GM12878 (cell line): ENCODE measurements around the gene TMEM79. TPM values are rescaled to one million over a fixed set of nuclear protein-coding genes. Genes with fewer than 3 reads are reported as not detected.

Experiments used
- FOXM1 ChIP-seq: IDR thresholded peaks from 2 replicates; pipeline ENCODE4 v1.6.1; 2012; ENCODE audit warnings: low read depth, mild to moderate bottlenecking, inconsistent platforms, low read length, moderate library complexity
- POU2F2 ChIP-seq: IDR thresholded peaks from 3 replicates; pipeline ENCODE4 v1.6.1; 2011; ENCODE audit warnings: low read depth, mild to moderate bottlenecking, low read length, borderline replicate concordance
- ZNF207 ChIP-seq: fragments of 450-650 bp; IDR thresholded peaks from 2 replicates; pipeline ENCODE4 v1.6.1; 2014; ENCODE audit warnings: antibody characterized with exemption, mild to moderate bottlenecking, borderline replicate concordance
- polyA plus RNA-seq, 11 experiments: library from polyadenylated mRNA; depleted of rRNA in 4 of 11; unstranded in 6 of 11; stranded (reverse) in 5 of 11; fragments of >200 nt; fragmentation: Nextera tagmentation in 4 of 11; fragmentation: Illumina TruSeq in 1 of 11; extraction: Ambion mirVana in 4 of 11; extraction: Trizol in 1 of 11; gene quantifications; 1 replicate in 1 of 11; 2 replicates in 10 of 11; pipeline versions ENCODE4 v1.2.1 to v1.2.3, GENCODE V29; 2011 to 2016; ENCODE audit warnings: inconsistent platforms in 2 of 11, missing spikeins in 2 of 11, low read depth in 1 of 11
- total RNA-seq, 4 experiments: library from RNA; depleted of rRNA in 3 of 4; stranded (reverse); fragments of >200 nt in 3 of 4; fragmentation: Illumina TruSeq in 1 of 4; extraction: Trizol in 1 of 4; gene quantifications; 2 replicates each; pipeline versions ENCODE4 v1.2.1 to v1.2.3, GENCODE V29; 2013 to 2021
- TF ChIP-seq, protein P1 (sequence below): fragments of 450-650 bp; IDR thresholded peaks from 2 replicates; pipeline ENCODE4 v1.6.1; 2018; ENCODE audit warnings: borderline replicate concordance, mild to moderate bottlenecking; ENCODE audit not compliant: partially characterized antibody
- TF ChIP-seq, protein P2 (sequence below): fragments of 150-350 bp; IDR thresholded peaks from 2 replicates; pipeline ENCODE4 v1.6.1; 2014; ENCODE audit warnings: mild to moderate bottlenecking, low read depth, low read length

Gene TMEM79
- total and polyA plus RNA-seq, 10 of the 15 experiments (the other 5 are each of a cell fraction or from before 2014, with no cell fraction given) = 0.47 to 5.2 (median 3.8) TPM

DNA sequence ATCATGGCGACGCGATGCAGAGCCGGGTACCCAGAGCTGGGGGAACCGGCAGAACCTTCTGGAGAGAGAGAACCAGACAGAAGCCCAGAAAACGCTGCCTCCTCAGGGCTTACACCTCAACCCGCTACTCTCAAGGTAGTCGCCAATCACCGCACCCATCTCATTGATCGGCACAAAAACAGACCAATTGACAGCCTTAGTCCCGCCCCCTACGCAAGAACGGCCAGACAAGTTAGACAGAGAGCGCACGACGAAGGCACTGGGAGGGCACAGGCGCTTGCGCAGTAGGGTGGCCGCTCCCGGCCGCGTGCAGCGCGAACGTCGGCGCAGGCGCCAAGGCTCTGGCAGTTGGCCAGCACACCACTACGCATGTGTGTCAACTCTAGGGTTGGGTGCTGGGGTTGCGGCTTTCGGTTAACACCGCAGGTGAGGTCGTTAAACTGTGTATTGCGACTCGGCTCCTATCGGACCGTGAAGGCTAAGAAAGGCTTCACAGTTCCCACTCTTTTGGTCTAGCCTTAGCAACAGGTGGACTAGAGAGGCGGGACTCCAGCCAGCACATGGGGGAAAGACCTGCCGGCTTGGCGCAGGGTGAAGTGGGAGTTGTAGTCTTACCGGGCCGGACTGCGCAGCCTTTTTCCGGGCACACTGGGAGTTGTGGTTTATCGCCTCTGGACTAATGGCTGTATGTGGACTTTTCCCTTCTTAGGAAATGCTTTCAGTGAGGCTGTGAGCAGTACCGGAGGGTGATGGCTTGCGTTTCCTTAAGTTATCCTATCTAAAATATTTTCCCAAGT, 54.3 kb downstream of the TMEM79 start, which contains the start of the genes CCT3 and TSACC (continued):
- TF ChIP-seq, protein P1, sequence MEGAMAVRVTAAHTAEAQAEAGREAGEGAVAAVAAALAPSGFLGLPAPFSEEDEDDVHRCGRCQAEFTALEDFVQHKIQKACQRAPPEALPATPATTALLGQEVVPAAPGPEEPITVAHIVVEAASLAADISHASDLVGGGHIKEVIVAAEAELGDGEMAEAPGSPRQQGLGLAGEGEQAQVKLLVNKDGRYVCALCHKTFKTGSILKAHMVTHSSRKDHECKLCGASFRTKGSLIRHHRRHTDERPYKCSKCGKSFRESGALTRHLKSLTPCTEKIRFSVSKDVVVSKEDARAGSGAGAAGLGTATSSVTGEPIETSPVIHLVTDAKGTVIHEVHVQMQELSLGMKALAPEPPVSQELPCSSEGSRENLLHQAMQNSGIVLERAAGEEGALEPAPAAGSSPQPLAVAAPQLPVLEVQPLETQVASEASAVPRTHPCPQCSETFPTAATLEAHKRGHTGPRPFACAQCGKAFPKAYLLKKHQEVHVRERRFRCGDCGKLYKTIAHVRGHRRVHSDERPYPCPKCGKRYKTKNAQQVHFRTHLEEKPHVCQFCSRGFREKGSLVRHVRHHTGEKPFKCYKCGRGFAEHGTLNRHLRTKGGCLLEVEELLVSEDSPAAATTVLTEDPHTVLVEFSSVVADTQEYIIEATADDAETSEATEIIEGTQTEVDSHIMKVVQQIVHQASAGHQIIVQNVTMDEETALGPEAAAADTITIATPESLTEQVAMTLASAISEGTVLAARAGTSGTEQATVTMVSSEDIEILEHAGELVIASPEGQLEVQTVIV = no peak
- TF ChIP-seq ZNF207 (peak; percentile 14; the same call in 1 of the 2 replicates), POU2F2 (no peak; the same call in 2 of the 3 replicates), FOXM1 (no peak)
- TF ChIP-seq, protein P2, sequence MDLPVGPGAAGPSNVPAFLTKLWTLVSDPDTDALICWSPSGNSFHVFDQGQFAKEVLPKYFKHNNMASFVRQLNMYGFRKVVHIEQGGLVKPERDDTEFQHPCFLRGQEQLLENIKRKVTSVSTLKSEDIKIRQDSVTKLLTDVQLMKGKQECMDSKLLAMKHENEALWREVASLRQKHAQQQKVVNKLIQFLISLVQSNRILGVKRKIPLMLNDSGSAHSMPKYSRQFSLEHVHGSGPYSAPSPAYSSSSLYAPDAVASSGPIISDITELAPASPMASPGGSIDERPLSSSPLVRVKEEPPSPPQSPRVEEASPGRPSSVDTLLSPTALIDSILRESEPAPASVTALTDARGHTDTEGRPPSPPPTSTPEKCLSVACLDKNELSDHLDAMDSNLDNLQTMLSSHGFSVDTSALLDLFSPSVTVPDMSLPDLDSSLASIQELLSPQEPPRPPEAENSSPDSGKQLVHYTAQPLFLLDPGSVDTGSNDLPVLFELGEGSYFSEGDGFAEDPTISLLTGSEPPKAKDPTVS = peak; percentile 88; the same call in 1 of the 2 replicates

Other genes starting within 250 kb of the TMEM79 start
Only the 7 nearest of the 17 such genes appear.
- 0.54 and 1.8 TPM in 2 replicates for gene BGLAP, start 42.1 kb upstream of the TMEM79 start, total RNA-seq (2014; rRNA removed)
- gene BGLAP, start 42.1 kb upstream of the TMEM79 start, total RNA-seq (2014; rRNA removed; fragmentation: Illumina TruSeq; extraction: Trizol) = 0.40 TPM in 1 of 2 replicates, not detected in the other
- gene BGLAP, start 42.1 kb upstream of the TMEM79 start, total RNA-seq (2021) = 0.40 and 0.74 TPM in 2 replicates
- 0.23 TPM in 1 of 2 replicates, not detected in the other for gene BGLAP, start 42.1 kb upstream of the TMEM79 start, polyA plus RNA-seq (2011; rRNA removed)
- not detected in 2 replicates for gene BGLAP, start 42.1 kb upstream of the TMEM79 start, polyA plus RNA-seq (2014; fragmentation: Illumina TruSeq; extraction: Trizol)
- not detected for gene BGLAP, start 42.1 kb upstream of the TMEM79 start, polyA plus RNA-seq (2014; fragmentation: Nextera tagmentation; extraction: Ambion mirVana)
- gene BGLAP, start 42.1 kb upstream of the TMEM79 start, polyA plus RNA-seq (2014; rRNA removed) = 0.69 and 1.3 TPM in 2 replicates
- gene BGLAP, start 42.1 kb upstream of the TMEM79 start, polyA plus RNA-seq (2016; fragmentation: Nextera tagmentation; extraction: Ambion mirVana) = under 1 TPM; 0.20 to 0.40 TPM
- gene PAQR6, start 36.3 kb upstream of the TMEM79 start, total RNA-seq (2014; rRNA removed) = 2.3 and 2.9 TPM in 2 replicates
- 0.98 and 1.1 TPM in 2 replicates for gene PAQR6, start 36.3 kb upstream of the TMEM79 start, total RNA-seq (2014; rRNA removed; fragmentation: Illumina TruSeq; extraction: Trizol)
- 2.6 and 3.5 TPM in 2 replicates for gene PAQR6, start 36.3 kb upstream of the TMEM79 start, total RNA-seq (2021)
- 1.8 and 2.4 TPM in 2 replicates for gene PAQR6, start 36.3 kb upstream of the TMEM79 start, polyA plus RNA-seq (2011; rRNA removed)
- 1.0 and 1.3 TPM in 2 replicates for gene PAQR6, start 36.3 kb upstream of the TMEM79 start, polyA plus RNA-seq (2014; fragmentation: Illumina TruSeq; extraction: Trizol)
- gene PAQR6, start 36.3 kb upstream of the TMEM79 start, polyA plus RNA-seq (2014; fragmentation: Nextera tagmentation; extraction: Ambion mirVana) = under 1 TPM; 0.42 to 0.73 TPM
- 4.5 and 5.1 TPM in 2 replicates for gene PAQR6, start 36.3 kb upstream of the TMEM79 start, polyA plus RNA-seq (2014; rRNA removed)
- gene PAQR6, start 36.3 kb upstream of the TMEM79 start, polyA plus RNA-seq (2016; fragmentation: Nextera tagmentation; extraction: Ambion mirVana) = 1 to 10 TPM in 1 of 2 experiments, under 1 TPM in 1; 0.77 to 1.3 TPM
- gene SMG5, start 1.5 kb upstream of the TMEM79 start, total RNA-seq (2014; rRNA removed) = 51.0 and 57.3 TPM in 2 replicates
- gene SMG5, start 1.5 kb upstream of the TMEM79 start, total RNA-seq (2014; rRNA removed; fragmentation: Illumina TruSeq; extraction: Trizol) = 30.4 and 32.4 TPM in 2 replicates
- 54.6 and 61.5 TPM in 2 replicates for gene SMG5, start 1.5 kb upstream of the TMEM79 start, total RNA-seq (2021)
- 17.7 and 27.7 TPM in 2 replicates for gene SMG5, start 1.5 kb upstream of the TMEM79 start, polyA plus RNA-seq (2011; rRNA removed)
- gene SMG5, start 1.5 kb upstream of the TMEM79 start, polyA plus RNA-seq (2014; fragmentation: Illumina TruSeq; extraction: Trizol) = 27.8 and 45.7 TPM in 2 replicates
- gene SMG5, start 1.5 kb upstream of the TMEM79 start, polyA plus RNA-seq (2014; fragmentation: Nextera tagmentation; extraction: Ambion mirVana) = 1 to 10 TPM in 1 of 2 experiments, under 1 TPM in 1; 0.76 to 1.9 TPM
- 54.0 and 54.8 TPM in 2 replicates for gene SMG5, start 1.5 kb upstream of the TMEM79 start, polyA plus RNA-seq (2014; rRNA removed)
- 10 to 100 TPM; 51.9 to 55.9 TPM for gene SMG5, start 1.5 kb upstream of the TMEM79 start, polyA plus RNA-seq (2016; fragmentation: Nextera tagmentation; extraction: Ambion mirVana)
- gene GLMP, start 11.4 kb downstream of the TMEM79 start, total RNA-seq (2014; rRNA removed) = 27.1 and 30.0 TPM in 2 replicates
- 15.0 and 16.3 TPM in 2 replicates for gene GLMP, start 11.4 kb downstream of the TMEM79 start, total RNA-seq (2014; rRNA removed; fragmentation: Illumina TruSeq; extraction: Trizol)
- 19.7 and 24.2 TPM in 2 replicates for gene GLMP, start 11.4 kb downstream of the TMEM79 start, total RNA-seq (2021)
- 2.3 and 4.4 TPM in 2 replicates for gene GLMP, start 11.4 kb downstream of the TMEM79 start, polyA plus RNA-seq (2011; rRNA removed)
- gene GLMP, start 11.4 kb downstream of the TMEM79 start, polyA plus RNA-seq (2014; fragmentation: Illumina TruSeq; extraction: Trizol) = 12.2 and 23.0 TPM in 2 replicates
- gene GLMP, start 11.4 kb downstream of the TMEM79 start, polyA plus RNA-seq (2014; fragmentation: Nextera tagmentation; extraction: Ambion mirVana) = 10 to 100 TPM; 10.8 to 12.8 TPM
- 23.5 and 33.4 TPM in 2 replicates for gene GLMP, start 11.4 kb downstream of the TMEM79 start, polyA plus RNA-seq (2014; rRNA removed)
- gene GLMP, start 11.4 kb downstream of the TMEM79 start, polyA plus RNA-seq (2016; fragmentation: Nextera tagmentation; extraction: Ambion mirVana) = 10 to 100 TPM; 19.3 to 19.6 TPM
- gene VHLL, start 15.0 kb downstream of the TMEM79 start, total RNA-seq (2014; rRNA removed) = 0.23 TPM in 1 of 2 replicates, not detected in the other
- not detected in 2 replicates for gene VHLL, start 15.0 kb downstream of the TMEM79 start, total RNA-seq (2014; rRNA removed; fragmentation: Illumina TruSeq; extraction: Trizol)
- not detected in 2 replicates for gene VHLL, start 15.0 kb downstream of the TMEM79 start, total RNA-seq (2021)
- not detected in 2 replicates for gene VHLL, start 15.0 kb downstream of the TMEM79 start, polyA plus RNA-seq (2011; rRNA removed)
- gene VHLL, start 15.0 kb downstream of the TMEM79 start, polyA plus RNA-seq (2014; fragmentation: Illumina TruSeq; extraction: Trizol) = not detected in 2 replicates
- gene VHLL, start 15.0 kb downstream of the TMEM79 start, polyA plus RNA-seq (2014; fragmentation: Nextera tagmentation; extraction: Ambion mirVana) = not detected
- gene VHLL, start 15.0 kb downstream of the TMEM79 start, polyA plus RNA-seq (2014; rRNA removed) = not detected in 2 replicates
- gene VHLL, start 15.0 kb downstream of the TMEM79 start, polyA plus RNA-seq (2016; fragmentation: Nextera tagmentation; extraction: Ambion mirVana) = not detected
- gene CCT3, start 54.0 kb downstream of the TMEM79 start, total RNA-seq (2014; rRNA removed) = 358 and 369 TPM in 2 replicates
- gene CCT3, start 54.0 kb downstream of the TMEM79 start, total RNA-seq (2014; rRNA removed; fragmentation: Illumina TruSeq; extraction: Trizol) = 376 and 396 TPM in 2 replicates
- 347 and 356 TPM in 2 replicates for gene CCT3, start 54.0 kb downstream of the TMEM79 start, total RNA-seq (2021)
- gene CCT3, start 54.0 kb downstream of the TMEM79 start, polyA plus RNA-seq (2011; rRNA removed) = 435 and 458 TPM in 2 replicates
- 372 and 384 TPM in 2 replicates for gene CCT3, start 54.0 kb downstream of the TMEM79 start, polyA plus RNA-seq (2014; fragmentation: Illumina TruSeq; extraction: Trizol)
- 100 to 1,000 TPM; 491 to 585 TPM for gene CCT3, start 54.0 kb downstream of the TMEM79 start, polyA plus RNA-seq (2014; fragmentation: Nextera tagmentation; extraction: Ambion mirVana)
- 319 and 330 TPM in 2 replicates for gene CCT3, start 54.0 kb downstream of the TMEM79 start, polyA plus RNA-seq (2014; rRNA removed)
- 100 to 1,000 TPM; 489 to 496 TPM for gene CCT3, start 54.0 kb downstream of the TMEM79 start, polyA plus RNA-seq (2016; fragmentation: Nextera tagmentation; extraction: Ambion mirVana)
- not detected in 2 replicates for gene TSACC, start 54.2 kb downstream of the TMEM79 start, total RNA-seq (2014; rRNA removed)
- gene TSACC, start 54.2 kb downstream of the TMEM79 start, total RNA-seq (2014; rRNA removed; fragmentation: Illumina TruSeq; extraction: Trizol) = not detected in 2 replicates
- not detected in 2 replicates for gene TSACC, start 54.2 kb downstream of the TMEM79 start, total RNA-seq (2021)
- not detected in 2 replicates for gene TSACC, start 54.2 kb downstream of the TMEM79 start, polyA plus RNA-seq (2011; rRNA removed)
- gene TSACC, start 54.2 kb downstream of the TMEM79 start, polyA plus RNA-seq (2014; fragmentation: Illumina TruSeq; extraction: Trizol) = 0.25 and 1.1 TPM in 2 replicates
- gene TSACC, start 54.2 kb downstream of the TMEM79 start, polyA plus RNA-seq (2014; fragmentation: Nextera tagmentation; extraction: Ambion mirVana) = 1 to 10 TPM in 1 of 2 experiments, under 1 TPM in 1; 0.82 to 1.0 TPM
- 0.40 and 0.53 TPM in 2 replicates for gene TSACC, start 54.2 kb downstream of the TMEM79 start, polyA plus RNA-seq (2014; rRNA removed)
- 1 to 10 TPM; 1.8 to 2.8 TPM for gene TSACC, start 54.2 kb downstream of the TMEM79 start, polyA plus RNA-seq (2016; fragmentation: Nextera tagmentation; extraction: Ambion mirVana)